NT2/D1 (cell line): ENCODE data around the gene ENPP6.

ENCODE experiments used
- SUZ12 ChIP-seq: IDR thresholded peaks from 2 replicates; pipeline ENCODE4 v1.6.1; 2011; ENCODE audit not compliant: insufficient read length, insufficient read depth; ENCODE audit errors: extremely low read depth
- YY1 ChIP-seq: IDR thresholded peaks from 2 replicates; pipeline ENCODE4 v1.6.1; 2011; ENCODE audit not compliant: insufficient read length, insufficient read depth

GRCh38 chr4:184122631-184123408 lies 94.9 kb downstream of the ENPP6 start:
- no peak for TF ChIP-seq SUZ12
- no peak for TF ChIP-seq YY1
